ENCODE data around the gene TNFAIP3.

The TNFAIP3 gene

GRCh38 chr6:137872581-137873115, 5.6 kb downstream of the TNFAIP3 start:
- Histone ChIP-seq H3K27me3 (ENCODE audit: low read depth) (peaks cover 4% of the 10 kb centered on the region; the same call in 1 of the 2 replicates), H3K4me3 (no peak overlapping the region), H3K9me3 (no peaks in the 10 kb centered on the region), H3K4me1 (peaks cover 9% of the 10 kb centered on the region), H3K36me3 (replicated peaks) (peaks cover 6% of the 10 kb centered on the region)
- no peak for DNase-seq (ENCODE audit: low spot score in 2 of 2)
- in situ Hi-C loops (cut with MboI; ENCODE audit: low sequenced_read_pairs): no loop called here

GRCh38 chr6:137873273-137873762, 6.3 kb downstream of the TNFAIP3 start:
- in situ Hi-C loops (cut with MboI; ENCODE audit: low sequenced_read_pairs): no loop called here
- Histone ChIP-seq H3K4me1 (peaks cover 5% of the 10 kb centered on the region), H3K9me3 (no peaks in the 10 kb centered on the region)

DNA sequence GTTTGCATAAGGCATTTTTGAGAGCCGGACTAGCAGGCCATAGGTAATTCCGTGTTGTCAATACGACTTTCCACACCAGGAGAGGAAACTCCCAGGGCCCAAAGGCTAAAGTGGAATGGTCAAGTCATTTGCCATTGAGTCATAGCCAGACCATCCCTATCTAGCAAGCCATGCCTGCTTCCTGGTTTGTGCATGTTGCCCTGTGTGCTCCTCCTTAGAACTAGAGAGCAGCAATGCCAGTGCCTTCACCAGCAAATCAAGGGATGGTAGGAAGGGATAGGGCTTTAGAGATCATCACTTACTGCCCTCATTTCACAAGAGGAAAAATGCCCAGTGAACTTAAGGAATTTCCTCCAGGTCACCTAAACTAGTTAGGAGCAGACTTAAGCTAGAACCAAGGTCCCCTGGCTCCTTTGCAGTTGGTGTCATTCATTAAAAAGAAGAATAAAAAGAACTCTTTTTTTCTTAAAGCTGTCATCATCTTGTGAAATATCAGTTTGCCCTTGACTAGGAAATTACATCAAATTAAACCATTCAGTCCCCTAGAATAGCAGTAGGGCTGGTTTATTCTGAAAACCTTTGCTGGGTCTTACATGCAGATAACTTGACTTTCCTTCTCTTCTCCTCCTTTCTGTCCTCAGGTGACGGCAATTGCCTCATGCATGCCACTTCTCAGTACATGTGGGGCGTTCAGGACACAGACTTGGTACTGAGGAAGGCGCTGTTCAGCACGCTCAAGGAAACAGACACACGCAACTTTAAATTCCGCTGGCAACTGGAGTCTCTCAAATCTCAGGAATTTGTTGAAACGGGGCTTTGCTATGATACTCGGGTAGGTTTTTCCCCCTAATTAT, 7.4 kb downstream of the TNFAIP3 start:
- DNase-seq (ENCODE audit: low spot score in 2 of 2): no peak
- Histone ChIP-seq H3K27me3 (ENCODE audit: low read depth) (no peaks in the 10 kb centered on the region), H3K9me3 (no peaks in the 10 kb centered on the region), H3K36me3 (replicated peaks) (peaks cover 6% of the 10 kb centered on the region), H3K4me1 (peaks cover 5% of the 10 kb centered on the region), H3K4me3 (no peak overlapping the region)
- in situ Hi-C loops (cut with MboI; ENCODE audit: low sequenced_read_pairs): no loop called here

More at GRCh38 chr6:137873273-137873762, 6.3 kb downstream of the TNFAIP3 start:
- H3K4me3 ChIP-seq: no peak overlapping the region
- H3K36me3 ChIP-seq (replicated peaks): peaks cover 6% of the 10 kb centered on the region
- H3K27me3 ChIP-seq (ENCODE audit: low read depth): no peaks in the 10 kb centered on the region
- peak; percentile 38 to 65 for DNase-seq (ENCODE audit: low spot score in 2 of 2)

DNA sequence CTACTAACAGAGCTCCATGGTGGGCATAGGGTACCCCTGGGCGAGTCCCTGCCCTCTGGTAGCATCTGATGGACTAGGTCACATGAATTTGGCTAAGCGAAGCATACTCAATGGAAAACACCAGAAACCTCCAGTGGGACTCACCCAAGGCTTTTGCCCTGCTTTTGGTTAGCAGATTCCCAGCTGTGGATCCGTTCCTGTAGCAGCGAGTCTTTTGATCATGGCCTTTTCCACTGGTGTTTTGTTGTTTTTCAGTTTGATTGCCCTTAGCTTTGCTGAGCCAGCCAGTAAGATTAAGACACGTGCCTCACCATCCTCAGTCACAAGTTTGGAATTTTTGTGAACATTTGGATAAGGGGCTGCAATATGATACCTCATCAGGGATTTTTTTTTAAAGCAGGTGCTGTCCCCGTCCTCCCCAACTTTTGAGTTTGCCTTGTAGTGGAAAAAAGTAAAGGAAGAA, 8.0 kb downstream of the TNFAIP3 start:
- Histone ChIP-seq H3K27me3 (ENCODE audit: low read depth) (no peaks in the 10 kb centered on the region), H3K4me1 (peaks cover 5% of the 10 kb centered on the region), H3K36me3 (replicated peaks) (peaks cover 6% of the 10 kb centered on the region), H3K9me3 (no peaks in the 10 kb centered on the region), H3K4me3 (no peak overlapping the region)
- in situ Hi-C loops (cut with MboI; ENCODE audit: low sequenced_read_pairs): no loop called here
- DNase-seq (ENCODE audit: low spot score in 2 of 2): no peak

GRCh38 chr6:137875606-137876005, 8.5 kb downstream of the TNFAIP3 start:
- Histone ChIP-seq H3K9me3 (no peaks in the 10 kb centered on the region), H3K4me3 (no peak overlapping the region), H3K4me1 (peaks cover 5% of the 10 kb centered on the region), H3K27me3 (ENCODE audit: low read depth) (no peaks in the 10 kb centered on the region), H3K36me3 (replicated peaks) (peaks cover 6% of the 10 kb centered on the region)
- in situ Hi-C loops (cut with MboI; ENCODE audit: low sequenced_read_pairs): no loop called here
- DNase-seq (ENCODE audit: low spot score in 2 of 2): no peak

DNA sequence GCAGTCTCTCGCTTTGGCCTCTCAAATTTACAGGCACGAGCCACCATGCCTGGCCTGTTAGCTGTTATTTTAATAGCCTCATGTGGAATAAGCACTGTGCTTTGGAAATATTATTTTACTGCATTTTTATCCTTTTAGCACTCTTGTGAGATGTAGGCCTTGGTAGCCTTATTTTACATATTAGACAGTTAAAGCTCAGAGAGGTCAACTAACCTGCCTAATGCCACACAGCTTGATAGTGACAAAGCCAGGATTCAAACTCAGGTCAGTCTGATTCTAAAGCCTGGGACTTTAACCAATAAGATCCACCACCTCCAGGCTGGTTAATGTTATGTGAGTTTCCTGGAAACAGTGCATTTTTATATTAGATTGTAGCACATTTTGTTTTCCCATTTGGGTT, 9.5 kb downstream of the TNFAIP3 start:
- Histone ChIP-seq H3K9me3 (no peaks in the 10 kb centered on the region), H3K36me3 (replicated peaks) (peaks cover 6% of the 10 kb centered on the region), H3K4me3 (no peak overlapping the region), H3K4me1 (peaks cover 5% of the 10 kb centered on the region), H3K27me3 (ENCODE audit: low read depth) (no peaks in the 10 kb centered on the region)
- in situ Hi-C loops (cut with MboI; ENCODE audit: low sequenced_read_pairs): no loop called here
- no peak for DNase-seq (ENCODE audit: low spot score in 2 of 2)

- no peak overlapping the region for H3K4me3 ChIP-seq
- in situ Hi-C loops (cut with MboI; ENCODE audit: low sequenced_read_pairs): no loop called here
- H3K36me3 ChIP-seq (replicated peaks): peaks cover 6% of the 10 kb centered on the region
- H3K27me3 ChIP-seq (ENCODE audit: low read depth): no peaks in the 10 kb centered on the region
- no peaks in the 10 kb centered on the region for H3K9me3 ChIP-seq
- H3K4me1 ChIP-seq: peaks cover 5% of the 10 kb centered on the region
- no peak for DNase-seq (ENCODE audit: low spot score in 2 of 2)
Measured at GRCh38 chr6:137877113-137877512, 10.1 kb downstream of the TNFAIP3 start.

DNA sequence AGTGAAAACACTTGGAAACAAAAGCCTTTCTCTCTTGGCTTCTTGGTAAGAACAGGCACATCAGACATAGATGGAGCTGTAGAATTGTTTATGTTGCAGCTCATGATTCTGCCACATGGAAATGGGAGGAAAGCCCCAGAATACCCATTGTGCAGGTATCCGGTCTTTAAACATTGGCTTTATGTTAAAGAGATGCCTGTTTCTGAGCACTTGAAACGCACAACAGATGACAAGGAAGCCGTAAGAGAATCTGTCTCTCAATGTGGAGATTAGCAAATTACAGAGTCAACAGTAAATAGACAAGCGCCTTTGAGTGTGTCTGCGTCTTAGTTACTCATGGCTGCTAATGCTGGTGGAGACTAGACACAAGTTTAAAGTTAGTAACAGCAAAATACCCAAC, 10.5 kb downstream of the TNFAIP3 start:
- Histone ChIP-seq H3K4me1 (peaks cover 5% of the 10 kb centered on the region), H3K9me3 (no peaks in the 10 kb centered on the region), H3K27me3 (ENCODE audit: low read depth) (no peaks in the 10 kb centered on the region), H3K36me3 (replicated peaks) (peaks cover 2% of the 10 kb centered on the region), H3K4me3 (no peak overlapping the region)
- DNase-seq (ENCODE audit: low spot score in 2 of 2): no peak
- in situ Hi-C loops (cut with MboI; ENCODE audit: low sequenced_read_pairs): no loop called here

GRCh38 chr6:137878029-137878428, 11.0 kb downstream of the TNFAIP3 start:
- Histone ChIP-seq H3K4me1 (peaks cover 4% of the 10 kb centered on the region), H3K36me3 (replicated peaks) (peaks cover 2% of the 10 kb centered on the region), H3K4me3 (no peak overlapping the region), H3K9me3 (no peaks in the 10 kb centered on the region), H3K27me3 (ENCODE audit: low read depth) (no peaks in the 10 kb centered on the region)
- in situ Hi-C loops (cut with MboI; ENCODE audit: low sequenced_read_pairs): no loop called here
- no peak for DNase-seq (ENCODE audit: low spot score in 2 of 2)

DNA sequence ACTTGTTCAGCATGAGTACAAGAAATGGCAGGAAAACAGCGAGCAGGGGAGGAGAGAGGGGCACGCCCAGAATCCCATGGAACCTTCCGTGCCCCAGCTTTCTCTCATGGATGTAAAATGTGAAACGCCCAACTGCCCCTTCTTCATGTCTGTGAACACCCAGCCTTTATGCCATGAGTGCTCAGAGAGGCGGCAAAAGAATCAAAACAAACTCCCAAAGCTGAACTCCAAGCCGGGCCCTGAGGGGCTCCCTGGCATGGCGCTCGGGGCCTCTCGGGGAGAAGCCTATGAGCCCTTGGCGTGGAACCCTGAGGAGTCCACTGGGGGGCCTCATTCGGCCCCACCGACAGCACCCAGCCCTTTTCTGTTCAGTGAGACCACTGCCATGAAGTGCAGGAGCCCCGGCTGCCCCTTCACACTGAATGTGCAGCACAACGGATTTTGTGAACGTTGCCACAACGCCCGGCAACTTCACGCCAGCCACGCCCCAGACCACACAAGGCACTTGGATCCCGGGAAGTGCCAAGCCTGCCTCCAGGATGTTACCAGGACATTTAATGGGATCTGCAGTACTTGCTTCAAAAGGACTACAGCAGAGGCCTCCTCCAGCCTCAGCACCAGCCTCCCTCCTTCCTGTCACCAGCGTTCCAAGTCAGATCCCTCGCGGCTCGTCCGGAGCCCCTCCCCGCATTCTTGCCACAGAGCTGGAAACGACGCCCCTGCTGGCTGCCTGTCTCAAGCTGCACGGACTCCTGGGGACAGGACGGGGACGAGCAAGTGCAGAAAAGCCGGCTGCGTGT, 11.6 kb downstream of the TNFAIP3 start:
- no peaks in the 10 kb centered on the region for H3K9me3 ChIP-seq
- no peak for DNase-seq (ENCODE audit: low spot score in 2 of 2)
- H3K27me3 ChIP-seq (ENCODE audit: low read depth): no peaks in the 10 kb centered on the region
- H3K36me3 ChIP-seq (replicated peaks): peaks cover 2% of the 10 kb centered on the region
- no peak overlapping the region for H3K4me3 ChIP-seq
- H3K4me1 ChIP-seq: no peaks in the 10 kb centered on the region
- in situ Hi-C loops (cut with MboI; ENCODE audit: low sequenced_read_pairs): no loop called here

DNA sequence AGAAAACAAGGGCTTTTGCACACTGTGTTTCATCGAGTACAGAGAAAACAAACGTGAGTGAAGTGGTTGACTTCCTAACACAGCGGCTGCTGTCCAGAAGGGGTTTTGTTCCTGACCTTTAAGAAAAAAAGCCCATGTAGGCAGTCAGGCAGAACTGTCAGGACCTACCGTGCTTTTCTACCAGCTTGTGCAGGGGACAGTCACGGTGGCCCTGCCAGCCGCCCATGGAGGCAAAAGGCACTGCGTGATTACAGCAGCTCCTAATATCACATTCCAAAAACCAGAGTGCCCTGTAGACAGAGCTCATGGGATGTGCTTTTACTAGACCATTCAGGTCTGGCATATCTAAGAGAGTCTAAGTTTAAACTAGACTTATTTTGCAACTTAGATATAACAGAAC, 12.2 kb downstream of the TNFAIP3 start:
- in situ Hi-C loops (cut with MboI; ENCODE audit: low sequenced_read_pairs): no loop called here
- peaks cover 2% of the 10 kb centered on the region for H3K36me3 ChIP-seq (replicated peaks)
- no peaks in the 10 kb centered on the region for H3K4me1 ChIP-seq
- DNase-seq (ENCODE audit: low spot score in 2 of 2): no peak
- H3K27me3 ChIP-seq (ENCODE audit: low read depth): no peaks in the 10 kb centered on the region
- H3K9me3 ChIP-seq: no peaks in the 10 kb centered on the region
- H3K4me3 ChIP-seq: no peak overlapping the region

DNA sequence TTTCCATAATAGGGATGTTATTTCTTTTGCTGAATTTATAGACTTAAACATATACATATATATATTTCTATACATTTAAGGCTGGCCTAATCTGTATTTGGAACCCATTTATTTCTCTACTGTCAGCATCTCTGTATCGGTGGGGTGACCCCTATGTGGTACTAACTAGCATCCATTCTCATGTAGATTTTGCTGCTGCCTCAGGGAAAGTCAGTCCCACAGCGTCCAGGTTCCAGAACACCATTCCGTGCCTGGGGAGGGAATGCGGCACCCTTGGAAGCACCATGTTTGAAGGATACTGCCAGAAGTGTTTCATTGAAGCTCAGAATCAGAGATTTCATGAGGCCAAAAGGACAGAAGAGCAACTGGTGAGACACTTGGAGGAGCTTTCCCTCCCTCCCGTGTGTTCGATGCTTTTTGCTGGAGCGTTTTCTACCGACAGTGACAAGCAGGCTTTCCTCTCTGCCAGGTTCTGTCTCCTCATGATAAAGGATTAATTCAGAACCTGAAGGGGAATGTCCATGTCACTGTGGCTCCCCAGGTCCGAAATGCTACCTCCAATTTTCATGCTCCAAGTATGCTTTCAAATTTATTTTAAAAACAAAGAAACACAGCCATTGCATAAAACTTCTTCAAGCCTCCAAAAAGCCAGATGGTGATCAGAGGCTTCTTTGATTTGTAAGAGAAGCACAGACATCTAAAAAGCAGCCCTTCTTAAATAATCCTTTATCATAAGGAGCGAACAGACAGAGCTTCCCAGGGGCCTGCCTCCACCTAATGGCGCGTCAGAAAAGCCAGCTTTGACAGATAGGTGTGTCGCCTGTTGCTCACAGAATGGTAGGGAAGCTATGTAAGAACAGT, 13.1 kb downstream of the TNFAIP3 start:
- no peaks in the 10 kb centered on the region for H3K9me3 ChIP-seq
- no peak overlapping the region for H3K4me3 ChIP-seq
- in situ Hi-C loops (cut with MboI; ENCODE audit: low sequenced_read_pairs): no loop called here
- H3K4me1 ChIP-seq: no peaks in the 10 kb centered on the region
- peaks cover 2% of the 10 kb centered on the region for H3K36me3 ChIP-seq (replicated peaks)
- DNase-seq (ENCODE audit: low spot score in 2 of 2): no peak
- H3K27me3 ChIP-seq (ENCODE audit: low read depth): no peaks in the 10 kb centered on the region

Data from HAP-1 (cell line).